Panc1 (cell line): ENCODE measurements around the gene LRFN2. TPM values are rescaled to one million over a fixed set of nuclear protein-coding genes. Genes with fewer than 3 reads are reported as not detected.

Experiments used
- ATAC-seq: fragments of 200-7000 bp; cut with Tn5 transposase; 2 replicates; pipeline ENCODE4 v1.9.1; 2020; ENCODE audit warnings: mild to moderate bottlenecking, moderate library complexity
- BruUV-seq: library from RNA; stranded (reverse); fragments of 400-500 nt; replicated peaks from 2 replicates; lab custom pipeline; 2021; lab: Mats Ljungman, UMichigan
- CTCF ChIA-PET: fragments of 300-600 bp; sonication (Branson Sonifier 250); formaldehyde crosslinking; loops from one replicate; lab custom pipeline; 2022; ENCODE audit warnings: antibody characterized with exemption; lab: Charles Lee
- POLR2A ChIA-PET: fragments of 300-600 bp; sonication (Branson Sonifier 250); formaldehyde crosslinking; loops from one replicate; lab custom pipeline; 2022; ENCODE audit warnings: antibody characterized with exemption; lab: Charles Lee
- DNase-seq: peaks from one replicate; pipeline ENCODE4 v3.0.0-alpha.2; 2010; ENCODE audit warnings: low read depth, low spot score
- H3K27ac ChIP-seq: 2 replicates; pipeline ENCODE4 v1.5.1; 2011; ENCODE audit warnings: mild to moderate bottlenecking, low read length, inconsistent platforms
- H3K27me3 ChIP-seq: fragments of 200-500 bp; sonication (Bioruptor generic); 2 replicates; pipeline ENCODE4 v1.6.0; 2014; ENCODE audit warnings: low read length, inconsistent platforms; ENCODE audit not compliant: control insufficient read depth, insufficient read depth
- H3K36me3 ChIP-seq: fragments of 200-500 bp; sonication (Bioruptor generic); 2 replicates; pipeline ENCODE4 v1.5.1; 2014; ENCODE audit warnings: inconsistent platforms, mild to moderate bottlenecking, low read length, moderate library complexity; ENCODE audit not compliant: control insufficient read depth, insufficient read depth
- H3K4me1 ChIP-seq: 2 replicates; pipeline ENCODE4 v1.5.1; 2011; ENCODE audit warnings: inconsistent platforms, mild to moderate bottlenecking, low read length, moderate library complexity; ENCODE audit not compliant: control insufficient read depth, insufficient read depth
- H3K4me3 ChIP-seq, 2 experiments: 2 replicates each; pipeline ENCODE4 v1.5.1; 2011 to 2012; ENCODE audit warnings: low read depth in 2 of 2, low read length in 2 of 2, mild to moderate bottlenecking in 2 of 2, inconsistent platforms in 1 of 2, moderate library complexity in 1 of 2
- H3K9me3 ChIP-seq: fragments of 200-500 bp; sonication (Bioruptor generic); 2 replicates; pipeline ENCODE4 v1.5.1; 2014; ENCODE audit warnings: low read depth, mild to moderate bottlenecking, inconsistent platforms, low read length, moderate library complexity; ENCODE audit not compliant: control insufficient read depth, insufficient read depth
- CTCF ChIP-seq: fragments of 450-650 bp; IDR thresholded peaks from 2 replicates; pipeline ENCODE4 v1.5.1; 2017; ENCODE audit warnings: mild to moderate bottlenecking
- POLR2AphosphoS5 ChIP-seq: IDR thresholded peaks from 2 replicates; pipeline ENCODE4 v1.6.1; 2012; ENCODE audit warnings: mild to moderate bottlenecking, low read depth, low read length, moderate library complexity
- REST ChIP-seq, 2 experiments: IDR thresholded peaks; 2 replicates each; pipeline ENCODE4 v1.6.1; 2011 to 2012; ENCODE audit warnings: low read depth in 2 of 2, control low read depth in 1 of 2, low read length in 1 of 2, mild to moderate bottlenecking in 1 of 2, moderate library complexity in 1 of 2; ENCODE audit not compliant: insufficient read depth in 1 of 2
- SIN3A ChIP-seq: IDR thresholded peaks from 2 replicates; pipeline ENCODE4 v1.6.1; 2012; ENCODE audit warnings: low read depth, mild to moderate bottlenecking, low read length, moderate library complexity, borderline replicate concordance; ENCODE audit not compliant: insufficient read depth
- TCF7L2 ChIP-seq: IDR thresholded peaks from 2 replicates; pipeline ENCODE4 v1.6.1; 2011; ENCODE audit warnings: mild to moderate bottlenecking, low read depth, low read length, inconsistent platforms
- in situ Hi-C: cut with HindIII; loops from 2 replicates; pipeline ENCODE4 v1.10.0; 2016; ENCODE audit warnings: low sequenced_read_pairs, low pct_unique_long_range_greater_than_20kb
- intact Hi-C: fragments of 100-400 bp; cut with micrococcal nuclease; formaldehyde crosslinking; loops from one replicate; pipeline ENCODE4 v1.10.0; 2022; ENCODE audit not compliant: unreplicated experiment
- total RNA-seq: library from RNA; stranded (reverse); gene quantifications from one replicate; pipeline ENCODE4 v1.2.1, GENCODE V29; 2021; ENCODE audit not compliant: unreplicated experiment

LRFN2 gene
- total RNA-seq, 1 experiment from 2014 or later: 0.05 TPM

GRCh38 chr6:40371621-40372020, 215.5 kb downstream of the LRFN2 start:
- in situ Hi-C loops (no loop called here), intact Hi-C loops (no loop called here)
- Histone ChIP-seq H3K27ac (no peak overlapping the region), H3K9me3 (no peaks in the 10 kb centered on the region; the same call in 1 of the 2 replicates), H3K4me1 (no peaks in the 10 kb centered on the region), H3K27me3 (no peaks in the 10 kb centered on the region), H3K36me3 (no peaks in the 10 kb centered on the region), H3K4me3 (no peak overlapping the region)
- BruUV-seq: no TSS peak
- DNase-seq (no peak), ATAC-seq (no peak)
- ChIA-PET CTCF (no interaction called here), POLR2A (no interaction called here)
- no peak for TF ChIP-seq SIN3A
- TF ChIP-seq REST (IDR thresholded peaks at IDR 0.05; ENCODE audit: insufficient read depth in 1 of 2, low read depth in 2 of 2, low read length in 1 of 2): no peak

GRCh38 chr6:40371095-40371494, 216.1 kb downstream of the LRFN2 start:
- in situ Hi-C loops (no loop called here), intact Hi-C loops (no loop called here)
- ChIA-PET CTCF (no interaction called here), POLR2A (no interaction called here)
- DNase-seq: no peak
- no TSS peak for BruUV-seq
- no peak for ATAC-seq
- TF ChIP-seq REST (IDR thresholded peaks at IDR 0.05; ENCODE audit: insufficient read depth in 1 of 2, low read depth in 2 of 2, low read length in 1 of 2) (no peak), POLR2AphosphoS5 (no peak), CTCF (no peak), TCF7L2 (no peak), SIN3A (no peak)
- Histone ChIP-seq H3K36me3 (no peaks in the 10 kb centered on the region), H3K9me3 (no peaks in the 10 kb centered on the region; the same call in 1 of the 2 replicates), H3K4me3 (no peak overlapping the region), H3K4me1 (no peaks in the 10 kb centered on the region), H3K27ac (no peak overlapping the region), H3K27me3 (no peaks in the 10 kb centered on the region)
